Subcutaneous adipose tissue (tissue), 4 donors: Measurements from ENCODE around the gene TBX10. TPM values are rescaled to one million over a fixed set of nuclear protein-coding genes. Genes with fewer than 3 reads are reported as not detected.

Experiments used
- total RNA-seq, 4 donors: library from RNA; depleted of rRNA; stranded (reverse); fragments of >200 nt; gene quantifications; one replicate each; pipeline ENCODE4 v1.1.0, GENCODE V29; 2016
- TF ChIP-seq, protein P1 (sequence below): fragments of 450-650 bp; IDR thresholded peaks from one replicate; pipeline ENCODE4 v1.5.1; 2016; ENCODE audit warnings: low read depth, mild to moderate bottlenecking, control low read depth, antibody characterized with exemption, moderate library complexity

The TBX10 gene
- total RNA-seq, 4 donors from 2014 or later = not detected

DNA sequence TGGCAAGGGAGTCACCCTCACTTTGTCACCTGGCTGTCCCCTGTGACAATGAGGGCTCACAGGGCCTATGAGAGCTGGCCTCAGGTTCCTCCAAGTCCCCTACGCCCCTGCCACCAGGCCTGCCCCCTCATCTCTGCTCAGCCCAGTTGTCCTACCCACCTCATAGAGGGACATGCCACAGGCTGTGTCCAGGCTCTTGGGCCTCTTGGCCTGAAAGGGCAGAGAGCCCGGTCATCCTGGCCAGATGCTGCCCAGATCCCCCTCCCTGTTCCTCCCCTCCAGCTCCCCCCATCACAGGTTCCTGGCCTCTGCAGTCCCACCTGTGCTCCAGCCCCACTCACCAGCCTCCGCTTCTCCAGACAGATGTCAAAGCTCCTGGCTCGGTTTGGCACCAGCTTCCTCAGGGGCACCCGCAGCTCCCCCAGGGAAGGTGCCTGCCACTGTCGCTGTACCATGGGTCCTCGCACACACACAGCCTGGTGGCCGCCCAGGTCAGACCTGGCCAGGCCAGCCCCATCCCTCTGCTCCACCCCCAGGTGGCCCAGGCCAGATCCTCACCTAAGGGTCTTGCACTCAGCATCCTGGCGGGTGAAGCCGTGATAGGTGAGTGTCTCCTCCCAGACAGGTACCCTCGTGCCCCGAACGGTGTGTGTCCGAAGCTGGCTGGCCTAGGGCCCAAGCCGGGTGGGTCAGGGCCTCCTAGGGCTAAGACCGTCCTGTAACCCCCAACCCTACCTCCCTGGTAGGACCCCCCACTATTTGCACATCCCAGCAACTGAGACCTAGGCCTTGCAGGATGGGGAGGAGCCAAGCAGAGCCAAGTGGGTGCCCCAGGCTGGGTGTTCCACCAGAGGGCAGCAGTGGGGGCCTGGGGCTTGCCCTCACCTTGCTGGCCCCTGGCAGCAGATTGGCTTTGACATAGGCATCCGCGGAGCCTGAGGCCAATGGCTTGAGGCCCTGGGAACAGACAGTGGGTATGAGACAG, 24.5 kb downstream of the TBX10 start:
- TF ChIP-seq, protein P1, sequence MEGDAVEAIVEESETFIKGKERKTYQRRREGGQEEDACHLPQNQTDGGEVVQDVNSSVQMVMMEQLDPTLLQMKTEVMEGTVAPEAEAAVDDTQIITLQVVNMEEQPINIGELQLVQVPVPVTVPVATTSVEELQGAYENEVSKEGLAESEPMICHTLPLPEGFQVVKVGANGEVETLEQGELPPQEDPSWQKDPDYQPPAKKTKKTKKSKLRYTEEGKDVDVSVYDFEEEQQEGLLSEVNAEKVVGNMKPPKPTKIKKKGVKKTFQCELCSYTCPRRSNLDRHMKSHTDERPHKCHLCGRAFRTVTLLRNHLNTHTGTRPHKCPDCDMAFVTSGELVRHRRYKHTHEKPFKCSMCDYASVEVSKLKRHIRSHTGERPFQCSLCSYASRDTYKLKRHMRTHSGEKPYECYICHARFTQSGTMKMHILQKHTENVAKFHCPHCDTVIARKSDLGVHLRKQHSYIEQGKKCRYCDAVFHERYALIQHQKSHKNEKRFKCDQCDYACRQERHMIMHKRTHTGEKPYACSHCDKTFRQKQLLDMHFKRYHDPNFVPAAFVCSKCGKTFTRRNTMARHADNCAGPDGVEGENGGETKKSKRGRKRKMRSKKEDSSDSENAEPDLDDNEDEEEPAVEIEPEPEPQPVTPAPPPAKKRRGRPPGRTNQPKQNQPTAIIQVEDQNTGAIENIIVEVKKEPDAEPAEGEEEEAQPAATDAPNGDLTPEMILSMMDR = no peak

DNA sequence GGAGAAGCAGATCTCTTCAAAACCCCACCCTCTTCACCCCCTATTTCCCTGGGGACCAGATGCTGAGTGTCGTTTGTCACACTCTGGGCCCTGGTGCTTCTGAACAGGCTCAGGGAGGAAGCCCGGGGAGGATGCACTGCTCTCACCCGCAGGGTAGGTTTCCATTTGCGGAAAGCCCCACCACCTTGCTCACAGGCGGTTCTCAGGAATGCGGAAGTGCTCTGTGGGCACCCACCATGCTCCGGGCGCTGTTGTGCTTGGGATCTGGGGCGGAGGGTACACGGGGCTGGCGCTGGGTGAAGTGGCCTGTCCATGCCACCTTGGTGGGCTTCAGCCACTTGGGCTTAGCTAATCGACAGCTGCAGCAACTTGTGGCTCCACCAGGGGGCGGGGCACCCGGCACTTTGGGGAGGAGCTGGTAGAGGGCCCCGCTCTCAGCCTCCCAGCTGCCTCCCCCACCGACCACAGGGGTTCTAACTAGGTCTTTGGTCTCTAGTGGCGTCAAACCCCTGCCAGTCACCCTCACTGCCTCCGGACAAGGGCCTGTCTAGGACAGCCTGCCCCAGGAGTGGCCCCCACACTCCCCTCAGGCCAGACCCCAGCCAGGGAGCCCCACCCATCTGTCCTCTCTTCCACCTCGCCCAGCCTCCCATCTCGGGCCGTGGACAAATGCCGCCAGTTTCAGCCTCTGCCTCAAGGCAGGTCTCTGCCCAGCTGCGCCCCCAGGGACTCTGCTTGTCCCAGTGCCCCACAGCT, 25.4 kb downstream of the TBX10 start:
- TF ChIP-seq, protein P1 = no peak

DNA sequence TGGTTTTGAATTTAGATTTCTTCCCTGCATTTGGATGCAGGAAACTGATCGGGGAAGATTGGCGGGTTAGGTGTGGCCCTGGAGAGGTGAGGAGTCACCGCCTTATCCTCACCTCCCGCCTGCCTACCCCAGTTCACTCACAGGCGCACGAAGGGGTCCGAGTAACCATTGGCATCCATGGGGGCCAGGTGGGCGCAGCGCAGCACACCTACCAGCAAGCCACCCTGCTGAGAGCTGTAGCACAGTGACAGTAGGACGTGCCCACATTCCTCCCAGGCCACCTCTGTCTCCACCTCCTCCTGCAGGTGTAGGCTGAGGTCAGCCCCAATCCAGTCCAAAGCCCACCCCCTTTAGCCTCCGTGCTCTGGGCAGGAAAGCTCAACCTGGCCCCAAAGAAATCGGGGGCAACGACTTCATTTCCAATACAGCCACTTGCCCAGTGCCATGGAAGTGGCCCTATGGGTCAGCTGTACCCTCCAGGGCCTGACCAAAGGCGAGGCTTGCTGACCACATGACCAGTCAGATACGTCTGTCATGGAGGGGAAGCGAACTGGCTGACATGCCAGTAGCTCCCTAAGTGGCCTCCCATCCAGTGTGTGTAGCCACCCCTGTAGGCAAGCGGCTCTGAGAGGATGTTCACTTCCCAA, 26.1 kb downstream of the TBX10 start:
- TF ChIP-seq, protein P1 = no peak

GRCh38 chr11:67612751-67613150, 26.8 kb downstream of the TBX10 start:
- TF ChIP-seq, protein P1 = no peak

DNA sequence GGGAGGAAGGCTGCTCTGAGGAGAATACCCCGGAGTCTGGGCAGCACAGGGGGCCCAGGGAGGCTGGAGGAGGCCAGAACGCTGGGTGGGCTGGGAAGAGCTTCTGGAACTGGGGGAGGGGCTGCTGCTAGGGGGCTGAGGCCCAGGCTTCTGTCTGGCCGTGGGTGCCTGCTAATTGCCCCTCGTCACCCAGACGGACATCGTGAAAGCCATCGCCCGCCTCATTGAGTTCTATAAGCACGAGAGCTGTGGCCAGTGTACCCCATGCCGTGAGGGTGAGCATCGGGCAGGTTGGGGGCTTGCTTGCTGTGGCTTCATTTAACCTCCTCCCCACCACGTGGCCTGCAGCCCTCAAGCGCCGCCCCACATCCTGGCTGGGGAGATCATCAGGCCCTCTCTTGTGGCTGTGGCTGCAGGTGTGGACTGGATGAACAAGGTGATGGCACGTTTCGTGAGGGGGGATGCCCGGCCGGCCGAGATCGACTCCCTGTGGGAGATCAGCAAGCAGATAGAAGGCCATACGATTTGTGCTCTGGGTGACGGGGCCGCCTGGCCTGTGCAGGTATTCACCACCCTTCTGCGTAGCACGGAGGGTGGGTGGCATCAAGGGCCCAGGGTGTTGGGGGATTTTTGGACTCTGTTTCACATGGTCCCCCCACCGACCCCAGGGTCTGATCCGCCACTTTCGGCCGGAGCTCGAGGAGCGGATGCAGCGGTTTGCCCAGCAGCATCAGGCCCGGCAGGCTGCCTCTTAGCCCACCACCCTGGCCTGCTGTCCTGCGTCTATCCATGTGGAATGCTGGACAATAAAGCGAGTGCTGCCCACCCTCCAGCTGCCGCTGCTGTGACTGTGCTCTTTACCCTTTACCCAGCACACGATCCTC, 27.6 kb downstream of the TBX10 start:
- TF ChIP-seq, protein P1 = no peak

DNA sequence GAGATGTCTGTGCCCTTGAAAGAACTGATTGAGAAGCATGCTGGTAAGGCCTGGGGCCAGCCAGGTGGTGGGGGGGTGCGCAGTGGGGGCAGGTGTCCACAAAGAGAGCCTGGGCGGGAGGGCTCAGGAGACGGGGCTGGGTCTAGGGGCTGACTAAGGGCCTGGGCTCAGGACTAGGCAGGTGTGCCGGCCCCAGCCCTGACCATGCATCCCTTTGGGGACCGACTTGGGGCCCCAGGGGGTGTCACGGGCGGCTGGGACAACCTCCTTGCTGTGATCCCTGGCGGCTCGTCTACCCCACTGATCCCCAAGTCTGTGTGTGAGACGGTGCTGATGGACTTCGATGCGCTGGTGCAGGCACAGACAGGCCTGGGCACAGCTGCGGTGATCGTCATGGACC, 28.4 kb downstream of the TBX10 start:
- TF ChIP-seq, protein P1 = no peak
